ENCODE data around the gene SLC6A6. TPM values are rescaled to one million over a fixed set of nuclear protein-coding genes. Genes with fewer than 3 reads are reported as not detected.
A peak's percentile ranks its signal among the peaks of the same experiment; 100 is the strongest.
"Not testable (repeated sequence)": the region's sequence is repeated elsewhere in the genome, so short reads cannot be mapped to it uniquely, and the experiment has no call there.

The SLC6A6 gene
- polyA plus RNA-seq, 3 donors, result 17.3 to 26.9 (median 18.8) TPM

- DNase-seq (ENCODE audit: extremely low read depth in 1 of 11, low read depth in 9 of 11, low spot score in 4 of 11), result no peak
Measured at GRCh38 chr3:14392231-14392630, 10.2 kb upstream of the SLC6A6 start.

- no peak for DNase-seq (ENCODE audit: extremely low read depth in 1 of 11, low read depth in 9 of 11, low spot score in 4 of 11)
Measured at GRCh38 chr3:14392803-14393319, 9.5 kb upstream of the SLC6A6 start.

- no peak for DNase-seq (ENCODE audit: extremely low read depth in 1 of 11, low read depth in 9 of 11, low spot score in 4 of 11)
Measured at GRCh38 chr3:14393440-14394106, 8.8 kb upstream of the SLC6A6 start.

GRCh38 chr3:14396031-14396692 lies 6.2 kb upstream of the SLC6A6 start:
- DNase-seq (ENCODE audit: extremely low read depth in 1 of 11, low read depth in 9 of 11, low spot score in 4 of 11), result no peak

GRCh38 chr3:14397046-14397445 lies 5.4 kb upstream of the SLC6A6 start:
- no peak for DNase-seq (ENCODE audit: extremely low read depth in 1 of 11, low read depth in 9 of 11, low spot score in 4 of 11)

GRCh38 chr3:14397531-14397930 lies 4.9 kb upstream of the SLC6A6 start:
- DNase-seq (ENCODE audit: extremely low read depth in 1 of 11, low read depth in 9 of 11, low spot score in 4 of 11), result no peak

- no peak for DNase-seq (ENCODE audit: extremely low read depth in 1 of 11, low read depth in 9 of 11, low spot score in 4 of 11)
Measured at GRCh38 chr3:14397940-14398796, 4.2 kb upstream of the SLC6A6 start.

GRCh38 chr3:14398797-14399106 lies 3.7 kb upstream of the SLC6A6 start:
- no peak for DNase-seq (ENCODE audit: extremely low read depth in 1 of 11, low read depth in 9 of 11, low spot score in 4 of 11)

GRCh38 chr3:14401692-14402303 lies 608 bp upstream of the SLC6A6 start:
- no peak for DNase-seq (ENCODE audit: extremely low read depth in 1 of 11, low read depth in 9 of 11, low spot score in 4 of 11)

GRCh38 chr3:14403619-14404155 lies 1.3 kb downstream of the SLC6A6 start:
- DNase-seq (ENCODE audit: extremely low read depth in 1 of 11, low read depth in 9 of 11, low spot score in 4 of 11), result peak in 2 of 11 donors; percentile 37 to 42

- DNase-seq (ENCODE audit: extremely low read depth in 1 of 11, low read depth in 9 of 11, low spot score in 4 of 11), result no peak
Measured at GRCh38 chr3:14404186-14404585, 1.8 kb downstream of the SLC6A6 start.

- DNase-seq (ENCODE audit: extremely low read depth in 1 of 11, low read depth in 9 of 11, low spot score in 4 of 11), result no peak
Measured at GRCh38 chr3:14404631-14405359, 2.4 kb downstream of the SLC6A6 start.

GRCh38 chr3:14405360-14406238 lies 3.2 kb downstream of the SLC6A6 start:
- DNase-seq (ENCODE audit: extremely low read depth in 1 of 11, low read depth in 9 of 11, low spot score in 4 of 11), result no peak

GRCh38 chr3:14406336-14406735 lies 3.9 kb downstream of the SLC6A6 start:
- DNase-seq (ENCODE audit: extremely low read depth in 1 of 11, low read depth in 9 of 11, low spot score in 4 of 11), result no peak

- no peak for DNase-seq (ENCODE audit: extremely low read depth in 1 of 11, low read depth in 9 of 11, low spot score in 4 of 11)
Measured at GRCh38 chr3:14406766-14407165, 4.4 kb downstream of the SLC6A6 start.

- no peak for DNase-seq (ENCODE audit: extremely low read depth in 1 of 11, low read depth in 9 of 11, low spot score in 4 of 11)
Measured at GRCh38 chr3:14407203-14407602, 4.8 kb downstream of the SLC6A6 start.

- not testable (repeated sequence) for DNase-seq (ENCODE audit: extremely low read depth in 1 of 11, low read depth in 9 of 11, low spot score in 4 of 11)
Measured at GRCh38 chr3:14409779-14410063, 7.3 kb downstream of the SLC6A6 start.

GRCh38 chr3:14410106-14410502 lies 7.7 kb downstream of the SLC6A6 start:
- DNase-seq (ENCODE audit: extremely low read depth in 1 of 11, low read depth in 9 of 11, low spot score in 4 of 11), result no peak
